SK-N-SH (cell line): ENCODE measurements around the gene SEC62. TPM values are rescaled to one million over a fixed set of nuclear protein-coding genes. Genes with fewer than 3 reads are reported as not detected.

Source experiments
- CTCF ChIA-PET: fragments of 300-600, 350-600 bp; formaldehyde crosslinking; extraction: SDS; loops from one replicate; lab custom pipeline; 2021; lab: Yijun Ruan, JAX
- POLR2A ChIA-PET: fragments of 350-600 bp; sonication (Branson Sonifier 250); formaldehyde crosslinking; extraction: SDS; loops from one replicate; lab custom pipeline; 2020; ENCODE audit warnings: antibody characterized with exemption, inconsistent platforms; lab: Yijun Ruan, JAX
- DNase-seq: peaks from one replicate; pipeline ENCODE4 v3.0.0; 2012
- H2AFZ ChIP-seq: fragments of 200-600 bp; sonication (generic); 2 replicates; pipeline ENCODE4 v1.8.1; 2016; ENCODE audit warnings: antibody characterized with exemption, mild to moderate bottlenecking, low read depth
- H3F3A ChIP-seq: fragments of 200-600 bp; sonication (generic); replicated peaks from 2 replicates; pipeline ENCODE3; 2016; ENCODE audit warnings: antibody characterized with exemption, mild to moderate bottlenecking; ENCODE audit not compliant: insufficient read depth
- H3K27ac ChIP-seq, 2 experiments: fragments of 200-500 bp in 1 of 2; fragments of 200-600 bp in 1 of 2; sonication (Bioruptor generic) in 1 of 2; sonication (generic), shearing (Covaris generic) in 1 of 2; 2 replicates each; pipeline versions ENCODE4 v1.5.1 to v1.6.1; 2014 to 2016; ENCODE audit warnings: low read depth in 2 of 2, inconsistent platforms in 1 of 2, low read length in 1 of 2, mild to moderate bottlenecking in 1 of 2, mixed read lengths in 1 of 2
- H3K27me3 ChIP-seq: fragments of 200-600 bp; sonication (generic), shearing (Covaris generic); 2 replicates; pipeline ENCODE4 v1.6.1; 2016; ENCODE audit warnings: mixed run types; ENCODE audit not compliant: insufficient read depth
- H3K36me3 ChIP-seq, 2 experiments: fragments of 200-500 bp in 1 of 2; fragments of 200-600 bp in 1 of 2; sonication (Bioruptor generic) in 1 of 2; sonication (generic) in 1 of 2; replicated peaks in 1 of 2; 2 replicates each; pipeline versions ENCODE3 to v1.5.1; 2014 to 2016; ENCODE audit warnings: low read length in 1 of 2, mild to moderate bottlenecking in 1 of 2; ENCODE audit not compliant: insufficient read depth in 2 of 2, control insufficient read depth in 1 of 2
- H3K4me1 ChIP-seq, 2 experiments: fragments of 200-500 bp in 1 of 2; fragments of 200-600 bp in 1 of 2; sonication (Bioruptor generic) in 1 of 2; sonication (generic), shearing (Covaris generic) in 1 of 2; 2 replicates each; pipeline versions ENCODE4 v1.5.1 to v1.6.1; 2014 to 2016; ENCODE audit warnings: low read depth in 1 of 2, low read length in 1 of 2, mixed run types in 1 of 2; ENCODE audit not compliant: insufficient read depth in 2 of 2, control insufficient read depth in 1 of 2
- H3K4me2 ChIP-seq: fragments of 200-600 bp; sonication (generic), shearing (Covaris generic); 2 replicates; pipeline ENCODE4 v1.6.1; 2017; ENCODE audit warnings: mixed run types
- H3K4me3 ChIP-seq, 2 experiments: fragments of 200-500 bp in 1 of 2; fragments of 200-600 bp in 1 of 2; sonication (Bioruptor generic) in 1 of 2; sonication (generic), shearing (Covaris generic) in 1 of 2; 2 replicates each; pipeline versions ENCODE4 v1.5.1 to v1.8.1; 2014 to 2016; ENCODE audit warnings: low read depth in 2 of 2, inconsistent platforms in 1 of 2, low read length in 1 of 2, mild to moderate bottlenecking in 1 of 2, mixed read lengths in 1 of 2, moderate library complexity in 1 of 2
- H3K79me2 ChIP-seq: fragments of 200-600 bp; sonication (generic); 2 replicates; pipeline ENCODE4 v1.8.1; 2017; ENCODE audit warnings: mild to moderate bottlenecking; ENCODE audit not compliant: insufficient read depth
- H3K9ac ChIP-seq: fragments of 200-600 bp; sonication (generic); 2 replicates; pipeline ENCODE4 v1.6.1; 2017; ENCODE audit warnings: mixed run types
- H3K9me2 ChIP-seq: fragments of 200-600 bp; sonication (generic); 2 replicates; pipeline ENCODE4 v1.6.1; 2017; ENCODE audit warnings: mixed run types
- H3K9me3 ChIP-seq: fragments of 200-600 bp; sonication (generic); 2 replicates; pipeline ENCODE4 v1.6.1; 2017; ENCODE audit warnings: mixed run types, mild to moderate bottlenecking, moderate library complexity
- H4K20me1 ChIP-seq: fragments of 200-600 bp; sonication (generic); 2 replicates; pipeline ENCODE4 v1.6.1; 2017; ENCODE audit warnings: mild to moderate bottlenecking, mixed run types; ENCODE audit not compliant: insufficient read depth
- CHD2 ChIP-seq: fragments of 150-350 bp; IDR thresholded peaks from 2 replicates; pipeline ENCODE4 v1.6.1; 2018; ENCODE audit warnings: low read length; ENCODE audit not compliant: partially characterized antibody
- ELF1 ChIP-seq: IDR thresholded peaks from 2 replicates; pipeline ENCODE4 v1.4.0; 2012
- EZH2phosphoT487 ChIP-seq: fragments of 200-600 bp; sonication (generic); IDR thresholded peaks from 2 replicates; pipeline ENCODE4 v1.6.1; 2017; ENCODE audit warnings: low read depth, mixed run types, mild to moderate bottlenecking, antibody characterized with exemption, moderate library complexity, borderline replicate concordance
- FOSL2 ChIP-seq: IDR thresholded peaks from 2 replicates; pipeline ENCODE4 v1.4.0; 2012; ENCODE audit warnings: low read depth, mild to moderate bottlenecking, moderate library complexity, borderline replicate concordance
- FOXM1 ChIP-seq: IDR thresholded peaks from 2 replicates; pipeline ENCODE4 v1.4.0; 2012; ENCODE audit warnings: low read depth, mild to moderate bottlenecking
- IRF3 ChIP-seq: fragments of 150-350 bp; IDR thresholded peaks from 2 replicates; pipeline ENCODE4 v1.6.1; 2016; ENCODE audit warnings: mild to moderate bottlenecking, low read depth, low read length
- JUND ChIP-seq: IDR thresholded peaks from 2 replicates; pipeline ENCODE4 v1.4.0; 2012
- MEF2A ChIP-seq: IDR thresholded peaks from 2 replicates; pipeline ENCODE4 v1.4.0; 2012; ENCODE audit warnings: low read depth, borderline replicate concordance
- NFIC ChIP-seq: IDR thresholded peaks from 2 replicates; pipeline ENCODE4 v1.4.0; 2012; ENCODE audit warnings: borderline replicate concordance
- PBX3 ChIP-seq: IDR thresholded peaks from 2 replicates; pipeline ENCODE4; 2012
- POLR2AphosphoS5 ChIP-seq: IDR thresholded peaks from 2 replicates; pipeline ENCODE4 v1.6.1; 2012; ENCODE audit warnings: low read depth, low read length
- RAD21 ChIP-seq: IDR thresholded peaks from 2 replicates; pipeline ENCODE4 v1.6.1; 2012; ENCODE audit warnings: mild to moderate bottlenecking, low read length
- RCOR1 ChIP-seq: fragments of 150-350 bp; IDR thresholded peaks from 2 replicates; pipeline ENCODE4 v1.6.1; 2017; ENCODE audit warnings: antibody characterized with exemption, low read length
- SMC3 ChIP-seq: IDR thresholded peaks from 2 replicates; pipeline ENCODE4 v1.6.1; 2012; ENCODE audit warnings: low read depth, low read length, improper control_type of control experiment
- TAF1 ChIP-seq: IDR thresholded peaks from 2 replicates; pipeline ENCODE4 v1.6.1; 2012; ENCODE audit warnings: low read depth, mild to moderate bottlenecking, low read length, moderate library complexity, borderline replicate concordance
- TEAD4 ChIP-seq: IDR thresholded peaks from 2 replicates; pipeline ENCODE4 v1.4.0; 2012; ENCODE audit warnings: mild to moderate bottlenecking, borderline replicate concordance; ENCODE audit not compliant: insufficient read depth
- USF1 ChIP-seq: IDR thresholded peaks from 2 replicates; pipeline ENCODE4 v1.4.0; 2012; ENCODE audit warnings: low read depth, borderline replicate concordance
- USF2 ChIP-seq: fragments of 150-350 bp; IDR thresholded peaks from 2 replicates; pipeline ENCODE4 v1.6.1; 2017; ENCODE audit warnings: antibody characterized with exemption, low read length, low read depth, borderline replicate concordance
- WGBS: methylation state at CpG from one replicate; pipeline ENCODE4 v1.1.6; 2017; ENCODE audit warnings: low lambda C conversion rate; 5-methylcytosine and 5-hydroxymethylcytosine counted together
- polyA plus RNA-seq, 3 experiments: library from polyadenylated mRNA; depleted of rRNA; stranded (reverse); fragments of >200 nt; gene quantifications; 2 replicates each; pipeline ENCODE4 v1.2.3, GENCODE V29; 2012

The SEC62 gene
- polyA plus RNA-seq, 1 of the 3 experiments (the other 2 are of a cell fraction): 15.0 TPM

GRCh38 chr3:169980055-169980454, 13.4 kb downstream of the SEC62 start:
- Histone ChIP-seq H3F3A (no peaks in the 10 kb centered on the region), H2AFZ (no peak overlapping the region), H3K79me2 (peaks cover 31% of the 10 kb centered on the region), H3K4me2 (no peak overlapping the region), H3K9me2 (no peaks in the 10 kb centered on the region), H3K27ac (no peak overlapping the region), H4K20me1 (peaks cover 13% of the 10 kb centered on the region), H3K9me3 (no peaks in the 10 kb centered on the region), H3K4me3 (no peak overlapping the region), H3K9ac (no peak overlapping the region), H3K27me3 (no peaks in the 10 kb centered on the region), H3K36me3 (peaks cover 79 to 91% of the 10 kb centered on the region in 2 experiments), H3K4me1 (no peaks in the 10 kb centered on the region)
- no peak for TF ChIP-seq TEAD4
- no peak for TF ChIP-seq EZH2phosphoT487
- no peak for TF ChIP-seq JUND
- TF ChIP-seq RAD21: no peak
- TF ChIP-seq FOSL2: no peak
- no peak for TF ChIP-seq MEF2A
- CTCF ChIA-PET: interaction anchor here (1.7 kb wide), 1 partner anchor 217 kb away, joined by 5 read pairs; no protein-coding TSS in a partner anchor
- DNase-seq: no peak
- WGBS: 80% methylated on average over 2 of the region's 2 CpGs
- POLR2A ChIA-PET: no interaction called here

GRCh38 chr3:169984292-169984691, 17.7 kb downstream of the SEC62 start:
- Histone ChIP-seq H3K4me3 (no peak overlapping the region), H3K27me3 (no peaks in the 10 kb centered on the region), H3K9me3 (no peaks in the 10 kb centered on the region), H3K4me1 (no peaks in the 10 kb centered on the region), H3K9ac (no peak overlapping the region), H3K9me2 (no peaks in the 10 kb centered on the region), H3K79me2 (peaks cover 9% of the 10 kb centered on the region; the same call in 1 of the 2 replicates), H2AFZ (no peak overlapping the region), H3F3A (peaks cover 5% of the 10 kb centered on the region), H4K20me1 (no peaks in the 10 kb centered on the region), H3K4me2 (no peak overlapping the region), H3K36me3 (peaks cover 87 to 94% of the 10 kb centered on the region in 2 experiments), H3K27ac (no peak overlapping the region)
- ChIA-PET CTCF (no interaction called here), POLR2A (interaction anchor here (0.6 kb wide), 1 partner anchor 119 kb away, joined by 3 read pairs; no protein-coding TSS in a partner anchor)
- WGBS: 95% methylated on average over 3 of the region's 3 CpGs
- TF ChIP-seq CHD2: no peak
- TF ChIP-seq RCOR1: no peak
- no peak for DNase-seq

GRCh38 chr3:169990431-169990830, 23.8 kb downstream of the SEC62 start:
- 96% methylated on average over 4 of the region's 4 CpGs for WGBS
- Histone ChIP-seq H3K36me3 (peaks cover 79 to 83% of the 10 kb centered on the region in 2 experiments), H3K79me2 (no peaks in the 10 kb centered on the region), H2AFZ (no peak overlapping the region), H3K27ac (no peak overlapping the region), H3K9me2 (no peaks in the 10 kb centered on the region), H3F3A (peaks cover 8% of the 10 kb centered on the region), H3K9me3 (no peaks in the 10 kb centered on the region), H3K9ac (no peak overlapping the region), H3K4me1 (no peaks in the 10 kb centered on the region), H3K4me3 (no peak overlapping the region), H3K4me2 (no peak overlapping the region), H3K27me3 (no peaks in the 10 kb centered on the region), H4K20me1 (no peaks in the 10 kb centered on the region)
- ChIA-PET CTCF (no interaction called here), POLR2A (interaction anchor here (0.6 kb wide), 1 partner anchor 734 kb away, joined by 4 read pairs; no protein-coding TSS in a partner anchor)
- DNase-seq: no peak
- TF ChIP-seq PBX3 (no peak), SMC3 (no peak), POLR2AphosphoS5 (no peak), USF2 (no peak), USF1 (no peak), ELF1 (no peak), JUND (no peak), NFIC (no peak), FOXM1 (no peak), IRF3 (no peak), CHD2 (no peak), FOSL2 (no peak), TAF1 (no peak)
